Smooth muscle cell (in vitro differentiated cells): ENCODE data around the gene SCO1. TPM values are rescaled to one million over a fixed set of nuclear protein-coding genes. Genes with fewer than 3 reads are reported as not detected.

Experiments
- DNase-seq: peaks from one replicate; lab custom pipeline; 2025; ENCODE audit not compliant: unreplicated experiment; lab: John Stamatoyannopoulos, UW
- H2AFZ ChIP-seq: fragments of 200-600 bp; sonication (generic); 2 replicates; pipeline ENCODE4 v1.6.0; 2016; ENCODE audit warnings: antibody characterized with exemption, low read depth, mild to moderate bottlenecking
- H3F3A ChIP-seq: fragments of 200-600 bp; sonication (generic); 2 replicates; pipeline ENCODE4 v1.6.0; 2017; ENCODE audit warnings: antibody characterized with exemption, low read depth
- H3K27ac ChIP-seq: fragments of 200-600 bp; sonication (generic); 2 replicates; pipeline ENCODE4 v1.5.1; 2016; ENCODE audit warnings: low read depth, mild to moderate bottlenecking
- H3K27me3 ChIP-seq: fragments of 200-600 bp; sonication (generic); 2 replicates; pipeline ENCODE4 v1.6.1; 2016; ENCODE audit warnings: low read depth, mild to moderate bottlenecking
- H3K36me3 ChIP-seq: fragments of 200-600 bp; sonication (generic); 2 replicates; pipeline ENCODE4 v1.5.1; 2016; ENCODE audit warnings: low read depth
- H3K4me1 ChIP-seq: fragments of 200-600 bp; sonication (generic); 2 replicates; pipeline ENCODE4 v1.5.1; 2016; ENCODE audit warnings: low read depth
- H3K4me2 ChIP-seq: fragments of 200-600 bp; sonication (generic); 2 replicates; pipeline ENCODE4 v1.6.0; 2016; ENCODE audit warnings: mild to moderate bottlenecking
- H3K4me3 ChIP-seq: fragments of 200-600 bp; sonication (generic); 2 replicates; pipeline ENCODE4 v1.5.1; 2016; ENCODE audit warnings: mild to moderate bottlenecking
- H3K79me2 ChIP-seq: fragments of 200-600 bp; sonication (generic); 2 replicates; pipeline ENCODE4 v1.6.0; 2016; ENCODE audit warnings: low read depth, mild to moderate bottlenecking
- H3K9ac ChIP-seq: fragments of 200-600 bp; sonication (generic); 2 replicates; pipeline ENCODE4 v1.6.0; 2016; ENCODE audit warnings: low read depth
- H3K9me3 ChIP-seq: fragments of 200-600 bp; sonication (generic); replicated peaks from 2 replicates; pipeline ENCODE4 v1.5.1; 2016; ENCODE audit warnings: low read depth
- H4K20me1 ChIP-seq: fragments of 200-600 bp; sonication (generic); 2 replicates; pipeline ENCODE4 v1.6.0; 2016; ENCODE audit warnings: low read depth
- WGBS: methylation state at CpG from one replicate; pipeline ENCODE4 v1.1.7; 2016; ENCODE audit warnings: low lambda C conversion rate; 5-methylcytosine and 5-hydroxymethylcytosine counted together
- polyA plus RNA-seq: library from polyadenylated mRNA; unstranded; fragments of >200 nt; fragmentation: Nextera tagmentation; extraction: Ambion mirVana; gene quantifications from 2 replicates; pipeline ENCODE4 v1.2.1, GENCODE V29; 2016
- total RNA-seq: library from RNA; depleted of rRNA; stranded (reverse); fragments of >200 nt; gene quantifications from 2 replicates; pipeline ENCODE4 v1.2.3, GENCODE V29; 2014
- TF ChIP-seq, protein P1 (sequence below): fragments of 200-600 bp; sonication (generic); IDR thresholded peaks from 2 replicates; pipeline ENCODE4 v1.5.1; 2017; ENCODE audit warnings: borderline replicate concordance, mild to moderate bottlenecking, antibody characterized with exemption; ENCODE audit not compliant: insufficient read depth, poor library complexity, severe bottlenecking

SCO1 gene
- total and polyA plus RNA-seq, 2 experiments from 2014 or later: 25.9 to 28.3 TPM

DNA sequence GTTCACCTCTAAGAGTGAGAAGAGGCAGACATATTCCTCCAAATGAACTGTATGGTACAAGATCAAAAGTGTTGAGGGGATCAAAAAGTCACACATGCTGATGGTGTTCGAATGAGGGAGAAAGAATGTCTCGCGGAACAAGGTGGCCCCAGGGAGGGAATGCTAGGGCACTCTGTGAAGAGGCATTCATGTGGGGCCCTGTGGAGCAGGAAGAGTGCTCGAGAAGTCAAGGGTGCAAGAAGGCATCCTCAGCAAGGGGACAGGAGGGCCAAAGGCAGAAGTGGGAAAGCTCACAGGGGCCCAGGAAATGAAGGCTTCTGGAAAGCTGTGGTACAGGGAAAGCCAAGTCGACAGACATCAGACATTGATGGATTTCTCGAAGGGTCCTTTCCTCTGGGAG, 34.1 kb downstream of the SCO1 start:
- no peak overlapping the region for H2AFZ ChIP-seq
- H3K4me3 ChIP-seq: no peak overlapping the region
- H3K36me3 ChIP-seq: no peaks in the 10 kb centered on the region
- no peak overlapping the region for H3K27ac ChIP-seq
- H3K9ac ChIP-seq: no peak overlapping the region
- H4K20me1 ChIP-seq: no peaks in the 10 kb centered on the region
- H3K27me3 ChIP-seq: no peaks in the 10 kb centered on the region
- no peak for DNase-seq
- no peaks in the 10 kb centered on the region for H3K9me3 ChIP-seq
- no peaks in the 10 kb centered on the region for H3K4me1 ChIP-seq
- no peaks in the 10 kb centered on the region for H3K79me2 ChIP-seq
- WGBS: 97% methylated on average over 6 of the region's 6 CpGs
- H3K4me2 ChIP-seq: no peak overlapping the region
- no peaks in the 10 kb centered on the region for H3F3A ChIP-seq
- TF ChIP-seq, protein P1, sequence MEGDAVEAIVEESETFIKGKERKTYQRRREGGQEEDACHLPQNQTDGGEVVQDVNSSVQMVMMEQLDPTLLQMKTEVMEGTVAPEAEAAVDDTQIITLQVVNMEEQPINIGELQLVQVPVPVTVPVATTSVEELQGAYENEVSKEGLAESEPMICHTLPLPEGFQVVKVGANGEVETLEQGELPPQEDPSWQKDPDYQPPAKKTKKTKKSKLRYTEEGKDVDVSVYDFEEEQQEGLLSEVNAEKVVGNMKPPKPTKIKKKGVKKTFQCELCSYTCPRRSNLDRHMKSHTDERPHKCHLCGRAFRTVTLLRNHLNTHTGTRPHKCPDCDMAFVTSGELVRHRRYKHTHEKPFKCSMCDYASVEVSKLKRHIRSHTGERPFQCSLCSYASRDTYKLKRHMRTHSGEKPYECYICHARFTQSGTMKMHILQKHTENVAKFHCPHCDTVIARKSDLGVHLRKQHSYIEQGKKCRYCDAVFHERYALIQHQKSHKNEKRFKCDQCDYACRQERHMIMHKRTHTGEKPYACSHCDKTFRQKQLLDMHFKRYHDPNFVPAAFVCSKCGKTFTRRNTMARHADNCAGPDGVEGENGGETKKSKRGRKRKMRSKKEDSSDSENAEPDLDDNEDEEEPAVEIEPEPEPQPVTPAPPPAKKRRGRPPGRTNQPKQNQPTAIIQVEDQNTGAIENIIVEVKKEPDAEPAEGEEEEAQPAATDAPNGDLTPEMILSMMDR: no peak

DNA sequence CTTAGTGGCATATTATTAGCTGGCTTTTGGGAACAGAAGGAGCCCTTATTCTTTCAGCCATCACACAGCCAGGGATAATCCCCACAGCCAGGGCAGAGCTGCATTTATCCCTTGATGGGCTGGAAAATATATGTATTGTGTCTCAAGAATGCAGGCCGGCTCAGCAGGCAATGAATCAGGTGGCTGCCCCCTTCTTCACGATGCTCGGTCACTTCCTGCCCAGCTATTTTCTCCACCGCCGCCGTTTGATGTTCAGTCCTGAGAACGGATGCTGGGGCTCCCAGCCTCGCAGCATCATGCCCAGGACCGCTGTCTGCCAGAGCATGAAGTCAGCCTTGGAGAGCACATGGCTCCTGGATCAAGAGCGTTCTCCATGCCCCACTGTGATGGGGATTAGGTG, 35.9 kb downstream of the SCO1 start:
- H3K9ac ChIP-seq: no peak overlapping the region
- TF ChIP-seq, protein P1: no peak
- 81% methylated on average over 10 of the region's 10 CpGs for WGBS

DNA sequence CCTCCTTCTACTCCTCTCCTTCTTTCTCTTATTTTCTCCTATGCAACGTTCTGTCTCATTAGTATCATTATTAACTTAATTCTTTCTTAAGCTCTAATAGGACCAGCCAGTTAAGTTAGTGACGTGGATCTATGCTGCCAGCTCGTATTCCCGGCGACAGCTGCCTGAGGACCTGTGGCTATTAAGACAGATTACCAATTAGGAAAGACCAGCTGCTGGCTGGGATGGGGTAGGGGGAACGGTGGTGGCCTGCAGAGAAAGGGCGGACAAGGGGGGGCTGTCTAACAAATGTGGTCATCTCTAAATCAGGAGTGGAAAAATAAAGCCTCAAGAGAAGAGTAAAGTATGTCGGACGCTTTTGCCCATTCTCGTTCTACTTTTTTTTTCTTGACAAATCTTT, 39.5 kb downstream of the SCO1 start:
- TF ChIP-seq, protein P1: no peak
- DNase-seq: no peak
- Histone ChIP-seq H3K4me2 (no peak overlapping the region), H3K27me3 (no peaks in the 10 kb centered on the region), H3K4me3 (no peak overlapping the region), H3K9me3 (no peaks in the 10 kb centered on the region), H3F3A (no peaks in the 10 kb centered on the region), H3K27ac (no peak overlapping the region), H2AFZ (no peak overlapping the region), H3K36me3 (no peaks in the 10 kb centered on the region), H3K9ac (no peak overlapping the region), H3K4me1 (no peaks in the 10 kb centered on the region), H4K20me1 (no peaks in the 10 kb centered on the region), H3K79me2 (no peaks in the 10 kb centered on the region)
- 88% methylated on average over 10 of the region's 10 CpGs for WGBS

More for the DNA sequence above, 35.9 kb downstream of the SCO1 start:
- H3K4me3 ChIP-seq: no peak overlapping the region
- H3K27ac ChIP-seq: no peak overlapping the region
- H3K27me3 ChIP-seq: no peaks in the 10 kb centered on the region
- no peaks in the 10 kb centered on the region for H3K4me1 ChIP-seq
- H3K4me2 ChIP-seq: no peak overlapping the region
- H3K79me2 ChIP-seq: no peaks in the 10 kb centered on the region
- DNase-seq: no peak
- no peaks in the 10 kb centered on the region for H4K20me1 ChIP-seq
- no peaks in the 10 kb centered on the region for H3F3A ChIP-seq
- H2AFZ ChIP-seq: no peak overlapping the region
- no peaks in the 10 kb centered on the region for H3K9me3 ChIP-seq
- no peaks in the 10 kb centered on the region for H3K36me3 ChIP-seq

DNA sequence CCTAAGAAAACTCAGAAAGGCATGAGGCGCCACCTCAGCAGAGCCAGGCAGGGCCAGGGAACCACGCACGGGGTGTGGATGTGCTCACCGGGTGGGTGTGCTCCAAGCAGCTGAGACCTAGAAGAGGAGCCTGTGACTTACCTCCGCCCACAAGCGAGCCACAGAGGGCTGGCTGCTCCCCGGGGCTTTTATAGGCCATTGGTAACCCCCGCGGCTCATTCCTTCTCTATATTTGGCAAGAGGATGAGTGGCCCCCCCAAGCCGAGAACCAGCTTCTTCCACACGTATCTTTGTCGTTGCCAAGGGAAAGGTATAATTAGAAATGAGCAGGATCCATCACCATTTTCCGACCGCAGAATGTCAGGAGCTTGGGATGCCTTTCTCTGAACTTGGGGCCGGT, 40.2 kb downstream of the SCO1 start, which contains the start of gene MYH3:
Gene MYH3 (minus strand): TSS at position 162 of the 400 bp plus-strand sequence. CDS start 2,245 bp downstream, outside the sequence.
- TF ChIP-seq, protein P1: no peak
- WGBS: 79% methylated on average over 15 of the region's 15 CpGs

More for the DNA sequence above, 40.2 kb downstream of the SCO1 start, which contains the start of gene MYH3:
- H2AFZ ChIP-seq: no peak within 1 kb of the TSS
- H3K79me2 ChIP-seq: no peaks in the 10 kb centered on the region
- H3K4me2 ChIP-seq: no peak within 1 kb of the TSS
- H3K4me3 ChIP-seq: no peak within 1 kb of the TSS
- H3K27me3 ChIP-seq: no peaks in the 10 kb centered on the region
- no peak for DNase-seq
- no peaks in the 10 kb centered on the region for H3K36me3 ChIP-seq
- no peak within 1 kb of the TSS for H3K9ac ChIP-seq
- no peaks in the 10 kb centered on the region for H3K9me3 ChIP-seq
- no peak within 1 kb of the TSS for H3K27ac ChIP-seq
- no peaks in the 10 kb centered on the region for H4K20me1 ChIP-seq
- H3F3A ChIP-seq: no peaks in the 10 kb centered on the region
- no peaks in the 10 kb centered on the region for H3K4me1 ChIP-seq
